D341Med (cell line): ENCODE data around the gene TECR.
"Not testable (repeated sequence)": the region's sequence is repeated elsewhere in the genome, so short reads cannot be mapped to it uniquely, and the experiment has no call there.

Source experiments
- DNase-seq: peaks from one replicate; pipeline ENCODE4 v3.0.0; 2012; ENCODE audit warnings: low spot score

TECR gene

DNA sequence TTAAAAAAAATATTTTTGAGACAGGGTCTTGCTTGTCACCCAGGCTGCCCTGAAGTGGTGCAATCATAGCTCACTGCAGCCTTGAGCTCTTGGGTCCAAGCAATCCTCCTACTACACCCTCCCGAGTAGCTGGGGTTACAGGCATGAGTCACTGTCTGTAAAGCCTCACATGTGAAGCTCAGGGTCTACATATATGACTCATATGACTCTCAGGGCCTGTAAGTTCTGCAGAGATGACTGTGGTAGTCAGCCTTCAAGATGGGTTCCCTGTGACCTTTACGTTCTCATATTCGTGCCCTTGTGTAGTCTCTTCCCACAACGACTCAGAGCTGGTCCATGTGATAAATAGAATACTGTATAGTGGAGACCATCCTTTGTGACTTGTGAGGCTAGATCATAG is 60.0 kb downstream of the TECR start:
- not testable (repeated sequence) for DNase-seq

DNA sequence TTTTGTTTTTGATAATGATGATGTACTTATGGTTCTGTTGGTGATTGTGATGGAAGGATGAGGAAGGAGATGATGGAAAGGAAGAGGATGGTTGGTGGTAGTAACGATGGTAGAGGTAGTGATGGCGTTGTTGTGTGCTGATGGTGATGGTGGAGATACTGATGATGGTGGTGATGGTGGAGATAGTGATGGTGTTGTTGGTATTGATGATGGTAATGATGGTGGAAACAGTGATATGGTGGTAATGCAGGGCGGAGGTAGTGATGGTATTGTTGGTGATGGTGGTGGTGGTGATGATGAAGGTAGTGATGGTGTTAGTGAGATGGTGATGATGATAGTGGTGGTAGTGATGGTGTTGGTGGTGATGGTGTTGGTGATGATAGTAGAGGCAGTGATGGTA is 66.2 kb downstream of the TECR start:
- DNase-seq = no peak

DNA sequence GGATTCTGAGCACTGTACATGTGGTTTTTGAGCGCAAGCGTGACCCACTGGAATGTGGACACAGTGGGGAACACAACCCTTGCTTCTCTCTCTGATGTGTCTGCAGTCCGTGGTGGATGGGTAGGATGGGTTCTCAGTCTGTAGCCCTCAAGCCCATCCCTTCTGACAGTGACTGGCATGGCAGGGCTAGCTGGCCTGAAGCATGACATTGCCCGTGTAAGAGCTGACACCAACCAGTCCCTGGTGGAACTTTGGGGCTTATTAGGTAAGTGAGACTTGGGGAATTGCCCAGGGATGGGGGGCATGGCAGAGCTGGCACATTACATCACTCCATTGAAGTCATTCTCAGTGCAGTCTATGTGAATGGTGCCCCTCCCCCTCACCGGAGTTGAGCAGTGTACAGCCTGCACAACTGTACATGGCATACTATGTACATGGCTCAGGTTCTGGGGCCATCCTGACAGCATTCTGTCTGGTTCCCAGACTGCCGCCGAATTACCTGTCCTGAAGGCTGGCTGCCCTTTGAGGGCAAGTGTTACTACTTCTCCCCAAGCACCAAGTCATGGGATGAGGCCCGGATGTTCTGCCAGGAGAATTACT is 70.3 kb downstream of the TECR start:
- DNase-seq = no peak

DNA sequence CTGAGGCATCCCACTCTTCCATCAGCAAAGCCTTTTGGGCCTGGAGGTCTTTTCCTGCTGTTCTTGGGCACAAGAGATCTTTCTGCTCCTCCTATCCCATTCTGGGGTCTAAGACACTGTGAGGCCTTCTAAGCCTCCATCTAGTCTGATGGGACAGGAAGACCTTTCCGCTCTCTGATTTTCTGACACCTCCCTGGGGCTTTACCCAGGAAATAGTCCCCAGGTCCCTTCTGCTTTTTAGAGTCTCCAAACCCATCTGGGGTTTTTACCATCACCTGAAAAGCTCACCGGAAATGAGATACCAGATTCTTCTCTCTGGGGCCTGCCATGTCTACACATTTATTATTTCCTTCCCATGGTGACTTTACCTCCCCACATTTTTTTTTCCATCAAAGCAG is 74.6 kb downstream of the TECR start:
- no peak for DNase-seq

DNA sequence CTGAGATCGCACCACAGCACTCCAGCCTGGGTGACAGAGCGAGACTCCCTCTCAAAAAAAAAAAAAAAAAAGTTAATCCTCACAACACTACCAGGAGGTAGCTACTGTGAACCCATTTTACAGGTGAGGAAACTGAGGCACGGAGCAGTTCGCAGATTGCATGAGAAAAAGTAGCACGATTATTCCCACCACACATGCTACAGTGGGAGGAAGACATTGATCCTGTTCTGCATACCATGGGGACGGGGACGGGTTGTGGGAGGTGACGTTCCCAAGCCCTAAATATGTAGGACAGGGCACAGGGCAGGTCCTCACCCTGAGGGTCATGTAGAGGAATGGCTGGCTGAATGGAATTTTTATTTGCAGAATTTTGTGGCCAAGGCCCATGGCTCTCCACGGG is 77.2 kb downstream of the TECR start:
- no peak for DNase-seq

DNA sequence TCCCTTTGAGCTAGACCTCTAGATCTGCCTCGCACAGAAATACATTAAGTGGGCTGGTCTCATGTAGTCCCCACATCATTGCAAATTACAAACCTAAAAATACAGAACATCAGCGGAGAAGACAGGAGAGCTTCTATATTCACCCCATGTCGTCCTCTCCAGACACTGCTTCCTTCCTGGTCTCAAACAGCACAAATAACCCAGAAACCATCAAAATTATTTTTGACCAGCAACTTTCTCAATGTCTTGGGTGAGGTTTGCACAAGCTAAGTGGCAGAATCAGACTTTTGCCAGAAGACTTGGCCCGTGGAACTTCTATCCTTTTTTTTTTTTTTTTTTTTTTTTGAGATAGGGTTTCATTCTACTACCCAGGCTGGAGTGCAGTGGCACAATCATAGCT is 81.7 kb downstream of the TECR start:
- no peak for DNase-seq

DNA sequence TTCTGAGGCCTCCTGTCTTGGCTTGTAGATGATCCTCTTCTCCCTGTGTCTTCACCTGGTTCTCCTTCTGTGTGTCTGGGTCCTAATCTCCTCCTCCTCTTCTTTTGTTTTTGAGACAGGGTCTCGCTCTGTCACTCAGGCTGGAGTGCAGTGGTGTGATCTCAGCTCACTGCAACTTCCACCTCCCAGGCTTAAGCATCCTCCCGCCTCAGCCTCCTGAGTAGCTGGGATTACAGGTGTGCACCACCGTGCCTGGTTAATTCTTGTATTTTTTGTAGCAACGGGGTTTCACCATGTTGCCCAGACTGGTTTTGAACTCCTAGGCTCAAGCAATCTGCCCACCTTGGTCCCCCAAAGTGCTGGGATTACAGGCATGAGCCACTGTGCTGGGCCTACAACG is 82.8 kb downstream of the TECR start:
- DNase-seq = not testable (repeated sequence)

DNA sequence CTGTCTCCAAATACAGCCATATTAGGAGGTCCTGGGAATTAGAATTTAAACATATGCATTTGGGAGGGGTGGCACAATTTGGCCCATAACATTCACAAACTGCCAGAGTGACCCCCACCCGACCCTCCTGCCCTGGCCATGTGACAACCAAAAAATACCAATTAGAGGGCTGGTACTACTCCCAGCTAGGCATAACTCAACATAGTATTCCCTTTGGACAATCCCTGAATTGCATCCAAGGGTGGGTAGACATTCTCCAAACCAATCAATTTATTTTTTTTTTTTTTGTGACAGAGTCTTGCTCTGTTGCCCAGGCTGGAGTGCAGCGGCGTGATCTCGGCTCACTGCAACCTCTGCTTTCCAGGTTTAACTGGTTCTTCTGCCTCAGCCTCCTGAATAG is 83.3 kb downstream of the TECR start:
- DNase-seq = no peak

DNA sequence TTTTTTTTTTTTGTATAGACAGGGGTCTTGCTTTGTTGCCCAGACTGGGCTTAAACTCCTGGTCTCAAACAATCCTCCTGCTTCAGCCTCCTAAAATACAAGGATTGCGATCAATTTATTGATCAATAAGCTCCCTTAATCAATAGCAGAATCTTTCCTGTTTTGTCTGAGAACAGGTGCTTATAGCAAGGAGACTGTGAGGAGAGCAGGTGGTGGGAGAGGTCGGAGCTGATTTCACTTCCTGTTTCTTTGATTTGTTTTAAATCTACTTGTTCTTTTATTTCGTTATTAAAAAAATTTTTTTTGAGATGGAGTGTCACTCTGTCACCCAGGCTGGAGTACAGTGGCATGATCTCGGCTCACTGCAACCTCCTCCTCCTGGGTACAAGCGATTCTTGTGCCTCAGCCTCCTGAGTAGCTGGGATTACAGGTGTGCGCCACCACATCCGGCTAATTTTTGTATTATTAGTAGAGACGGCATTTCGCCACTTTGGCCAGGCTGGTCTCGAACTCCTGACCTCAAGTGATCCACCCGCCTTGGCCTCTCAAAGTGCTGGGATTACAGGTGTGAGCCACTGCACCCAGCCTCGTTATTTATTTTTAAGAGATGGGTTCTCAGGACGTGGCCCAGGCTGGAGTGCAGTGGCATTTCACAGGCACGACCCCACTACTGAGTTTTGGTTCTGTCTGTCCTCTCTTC is 84.2 kb downstream of the TECR start:
- not testable (repeated sequence) for DNase-seq

DNA sequence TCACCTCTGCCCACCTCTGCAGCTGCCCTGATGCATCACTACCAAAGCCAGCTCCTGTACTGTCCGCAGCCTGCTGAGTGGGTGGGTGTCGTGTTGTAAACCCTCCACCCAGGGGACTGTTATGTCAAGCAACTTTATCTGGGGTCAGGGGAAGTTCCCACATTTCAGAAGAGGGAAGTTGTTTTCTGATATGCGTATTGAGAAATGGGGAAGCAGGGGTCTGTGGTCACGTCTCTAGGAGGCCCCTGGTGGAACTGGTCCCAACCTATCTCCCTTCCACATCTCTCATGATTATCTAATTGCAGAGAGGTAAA is 84.7 kb downstream of the TECR start:
- no peak for DNase-seq
